ENCODE data around the gene ATP8A1.

DNA sequence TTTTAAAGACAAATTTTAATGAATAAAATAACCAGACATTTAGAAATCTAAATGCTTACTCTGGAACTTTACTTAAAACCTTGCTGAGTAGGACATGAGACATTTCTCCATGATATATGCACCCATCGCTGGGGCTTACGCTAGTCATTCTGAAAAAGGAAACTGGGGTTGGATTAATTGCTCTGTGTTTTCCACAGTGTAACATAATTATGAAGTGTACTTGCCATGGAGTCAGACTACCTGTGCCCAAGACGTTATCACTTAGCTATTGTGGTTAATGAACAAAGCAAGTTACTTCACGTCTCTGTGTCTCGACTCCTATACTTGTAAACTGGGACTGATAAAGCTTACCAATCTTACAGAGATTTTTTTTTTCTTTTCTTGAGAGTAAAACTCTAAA, 211.9 kb downstream of the ATP8A1 start:
- TF ChIP-seq, protein P1, sequence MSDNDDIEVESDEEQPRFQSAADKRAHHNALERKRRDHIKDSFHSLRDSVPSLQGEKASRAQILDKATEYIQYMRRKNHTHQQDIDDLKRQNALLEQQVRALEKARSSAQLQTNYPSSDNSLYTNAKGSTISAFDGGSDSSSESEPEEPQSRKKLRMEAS (IDR thresholded peaks at IDR 0.05) = no peak
- TF ChIP-seq, protein P2, sequence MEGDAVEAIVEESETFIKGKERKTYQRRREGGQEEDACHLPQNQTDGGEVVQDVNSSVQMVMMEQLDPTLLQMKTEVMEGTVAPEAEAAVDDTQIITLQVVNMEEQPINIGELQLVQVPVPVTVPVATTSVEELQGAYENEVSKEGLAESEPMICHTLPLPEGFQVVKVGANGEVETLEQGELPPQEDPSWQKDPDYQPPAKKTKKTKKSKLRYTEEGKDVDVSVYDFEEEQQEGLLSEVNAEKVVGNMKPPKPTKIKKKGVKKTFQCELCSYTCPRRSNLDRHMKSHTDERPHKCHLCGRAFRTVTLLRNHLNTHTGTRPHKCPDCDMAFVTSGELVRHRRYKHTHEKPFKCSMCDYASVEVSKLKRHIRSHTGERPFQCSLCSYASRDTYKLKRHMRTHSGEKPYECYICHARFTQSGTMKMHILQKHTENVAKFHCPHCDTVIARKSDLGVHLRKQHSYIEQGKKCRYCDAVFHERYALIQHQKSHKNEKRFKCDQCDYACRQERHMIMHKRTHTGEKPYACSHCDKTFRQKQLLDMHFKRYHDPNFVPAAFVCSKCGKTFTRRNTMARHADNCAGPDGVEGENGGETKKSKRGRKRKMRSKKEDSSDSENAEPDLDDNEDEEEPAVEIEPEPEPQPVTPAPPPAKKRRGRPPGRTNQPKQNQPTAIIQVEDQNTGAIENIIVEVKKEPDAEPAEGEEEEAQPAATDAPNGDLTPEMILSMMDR (IDR thresholded peaks at IDR 0.05; ENCODE audit: low read depth, low read length, missing input control) = no peak
- TF ChIP-seq, protein P3, sequence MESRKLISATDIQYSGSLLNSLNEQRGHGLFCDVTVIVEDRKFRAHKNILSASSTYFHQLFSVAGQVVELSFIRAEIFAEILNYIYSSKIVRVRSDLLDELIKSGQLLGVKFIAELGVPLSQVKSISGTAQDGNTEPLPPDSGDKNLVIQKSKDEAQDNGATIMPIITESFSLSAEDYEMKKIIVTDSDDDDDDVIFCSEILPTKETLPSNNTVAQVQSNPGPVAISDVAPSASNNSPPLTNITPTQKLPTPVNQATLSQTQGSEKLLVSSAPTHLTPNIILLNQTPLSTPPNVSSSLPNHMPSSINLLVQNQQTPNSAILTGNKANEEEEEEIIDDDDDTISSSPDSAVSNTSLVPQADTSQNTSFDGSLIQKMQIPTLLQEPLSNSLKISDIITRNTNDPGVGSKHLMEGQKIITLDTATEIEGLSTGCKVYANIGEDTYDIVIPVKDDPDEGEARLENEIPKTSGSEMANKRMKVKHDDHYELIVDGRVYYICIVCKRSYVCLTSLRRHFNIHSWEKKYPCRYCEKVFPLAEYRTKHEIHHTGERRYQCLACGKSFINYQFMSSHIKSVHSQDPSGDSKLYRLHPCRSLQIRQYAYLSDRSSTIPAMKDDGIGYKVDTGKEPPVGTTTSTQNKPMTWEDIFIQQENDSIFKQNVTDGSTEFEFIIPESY (IDR thresholded peaks at IDR 0.05) = no peak
- TF ChIP-seq RAD21 (IDR thresholded peaks at IDR 0.05) = no peak
- TF ChIP-seq JUND (IDR thresholded peaks at IDR 0.05) = no peak
- TF ChIP-seq, protein P4, sequence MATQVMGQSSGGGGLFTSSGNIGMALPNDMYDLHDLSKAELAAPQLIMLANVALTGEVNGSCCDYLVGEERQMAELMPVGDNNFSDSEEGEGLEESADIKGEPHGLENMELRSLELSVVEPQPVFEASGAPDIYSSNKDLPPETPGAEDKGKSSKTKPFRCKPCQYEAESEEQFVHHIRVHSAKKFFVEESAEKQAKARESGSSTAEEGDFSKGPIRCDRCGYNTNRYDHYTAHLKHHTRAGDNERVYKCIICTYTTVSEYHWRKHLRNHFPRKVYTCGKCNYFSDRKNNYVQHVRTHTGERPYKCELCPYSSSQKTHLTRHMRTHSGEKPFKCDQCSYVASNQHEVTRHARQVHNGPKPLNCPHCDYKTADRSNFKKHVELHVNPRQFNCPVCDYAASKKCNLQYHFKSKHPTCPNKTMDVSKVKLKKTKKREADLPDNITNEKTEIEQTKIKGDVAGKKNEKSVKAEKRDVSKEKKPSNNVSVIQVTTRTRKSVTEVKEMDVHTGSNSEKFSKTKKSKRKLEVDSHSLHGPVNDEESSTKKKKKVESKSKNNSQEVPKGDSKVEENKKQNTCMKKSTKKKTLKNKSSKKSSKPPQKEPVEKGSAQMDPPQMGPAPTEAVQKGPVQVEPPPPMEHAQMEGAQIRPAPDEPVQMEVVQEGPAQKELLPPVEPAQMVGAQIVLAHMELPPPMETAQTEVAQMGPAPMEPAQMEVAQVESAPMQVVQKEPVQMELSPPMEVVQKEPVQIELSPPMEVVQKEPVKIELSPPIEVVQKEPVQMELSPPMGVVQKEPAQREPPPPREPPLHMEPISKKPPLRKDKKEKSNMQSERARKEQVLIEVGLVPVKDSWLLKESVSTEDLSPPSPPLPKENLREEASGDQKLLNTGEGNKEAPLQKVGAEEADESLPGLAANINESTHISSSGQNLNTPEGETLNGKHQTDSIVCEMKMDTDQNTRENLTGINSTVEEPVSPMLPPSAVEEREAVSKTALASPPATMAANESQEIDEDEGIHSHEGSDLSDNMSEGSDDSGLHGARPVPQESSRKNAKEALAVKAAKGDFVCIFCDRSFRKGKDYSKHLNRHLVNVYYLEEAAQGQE (IDR thresholded peaks at IDR 0.05) = no peak
- TF ChIP-seq YY1 (IDR thresholded peaks at IDR 0.05) = no peak
- no peak for TF ChIP-seq GABPA (IDR thresholded peaks at IDR 0.05 in 1 of 2, conservative IDR thresholded peaks at IDR 0.05 in 1 of 2)
- no peak for TF ChIP-seq EGR1 (IDR thresholded peaks at IDR 0.05; ENCODE audit: low read depth in 2 of 2)
- TF ChIP-seq FOXA1 (IDR thresholded peaks at IDR 0.05) = no peak
- TF ChIP-seq TAF1 (conservative IDR thresholded peaks at IDR 0.05) = no peak
